AG09319 (cell line): ENCODE data around the gene ULBP3.

ENCODE experiments used
- DNase-seq: peaks from one replicate; pipeline ENCODE4 v3.0.0-alpha.2; 2010; ENCODE audit warnings: low read depth; ENCODE audit errors: extremely low read depth
- CTCF ChIP-seq: IDR thresholded peaks from 2 replicates; pipeline ENCODE4 v1.5.1; 2011; ENCODE audit warnings: low read depth, mild to moderate bottlenecking, inconsistent platforms, low read length, moderate library complexity

The ULBP3 gene

GRCh38 chr6:150100745-150101144 lies 31.8 kb upstream of the ULBP3 start:
- TF ChIP-seq CTCF = no peak
- no peak for DNase-seq

GRCh38 chr6:150099953-150100352 lies 31.0 kb upstream of the ULBP3 start:
- DNase-seq = no peak
- TF ChIP-seq CTCF = no peak

GRCh38 chr6:150099546-150099945 lies 30.6 kb upstream of the ULBP3 start:
- no peak for TF ChIP-seq CTCF
- no peak for DNase-seq

- DNase-seq = no peak
- TF ChIP-seq CTCF = no peak
Measured at GRCh38 chr6:150098155-150098554, 29.2 kb upstream of the ULBP3 start.

DNA sequence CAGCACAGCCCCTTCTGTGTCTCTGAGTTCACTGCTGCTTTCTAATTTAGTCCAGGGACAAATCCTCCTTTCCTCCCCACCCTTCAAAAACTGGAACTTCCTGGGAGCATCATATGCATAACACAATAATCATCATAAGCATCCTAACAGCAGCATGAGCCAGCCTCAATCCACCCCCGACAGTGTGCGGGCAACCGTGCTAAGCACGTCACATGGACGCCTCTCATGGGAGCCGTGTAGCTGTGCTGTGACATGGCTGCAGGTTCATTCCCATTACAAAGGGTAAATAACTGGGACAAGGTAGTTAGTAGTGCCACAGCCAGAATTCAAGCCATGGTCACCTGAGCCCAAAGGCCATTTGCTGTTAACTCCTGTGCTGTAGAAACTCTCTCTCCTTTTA lies 24.5 kb upstream of the ULBP3 start:
- no peak for TF ChIP-seq CTCF
- DNase-seq = no peak

DNA sequence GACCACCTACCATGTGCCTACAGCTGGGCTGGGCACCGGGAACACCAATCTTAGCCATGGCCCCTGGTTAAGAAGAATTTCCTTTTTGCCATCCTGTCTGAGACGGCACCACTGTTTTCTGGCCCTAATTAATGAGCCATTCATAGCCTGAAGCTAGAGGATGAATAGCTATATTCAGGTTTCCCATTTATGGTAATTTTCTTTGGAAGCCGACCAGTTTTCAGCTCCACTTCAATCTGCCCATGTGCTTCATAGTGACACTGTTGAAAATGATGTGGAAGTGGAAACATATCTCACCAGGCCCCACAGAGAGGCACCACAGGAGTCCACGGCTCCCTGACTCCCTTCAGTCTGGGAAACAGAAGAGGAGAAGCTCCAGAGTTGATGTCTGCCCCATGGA lies 22.6 kb upstream of the ULBP3 start:
- no peak for DNase-seq
- no peak for TF ChIP-seq CTCF

DNA sequence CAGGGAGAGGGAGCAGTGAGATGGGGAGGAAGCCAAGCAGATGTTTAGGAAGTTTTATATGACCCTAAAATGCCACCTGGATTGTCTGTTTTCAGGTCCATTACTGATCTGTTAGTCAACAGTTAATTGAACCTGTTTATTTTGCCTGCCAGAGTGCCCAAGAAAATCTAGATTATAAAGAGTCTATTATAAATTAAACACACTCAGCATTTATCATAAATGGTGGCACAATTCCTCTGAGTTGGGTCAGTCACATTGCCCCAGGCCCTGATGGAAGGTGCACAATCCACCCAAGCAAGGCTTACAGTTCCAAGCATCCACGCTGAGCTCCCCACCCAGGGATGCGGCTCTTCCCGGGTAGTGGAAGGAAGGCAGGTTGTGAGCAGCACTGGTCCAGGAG lies 21.4 kb upstream of the ULBP3 start:
- TF ChIP-seq CTCF = no peak
- no peak for DNase-seq
